ENCODE measurements around the gene MYOC.
"Not testable (repeated sequence)": the region's sequence is repeated elsewhere in the genome, so short reads cannot be mapped to it uniquely, and the experiment has no call there.

MYOC gene

GRCh38 chr1:171661076-171661650 lies 8.7 kb upstream of the MYOC start:
- TF ChIP-seq, protein P1, sequence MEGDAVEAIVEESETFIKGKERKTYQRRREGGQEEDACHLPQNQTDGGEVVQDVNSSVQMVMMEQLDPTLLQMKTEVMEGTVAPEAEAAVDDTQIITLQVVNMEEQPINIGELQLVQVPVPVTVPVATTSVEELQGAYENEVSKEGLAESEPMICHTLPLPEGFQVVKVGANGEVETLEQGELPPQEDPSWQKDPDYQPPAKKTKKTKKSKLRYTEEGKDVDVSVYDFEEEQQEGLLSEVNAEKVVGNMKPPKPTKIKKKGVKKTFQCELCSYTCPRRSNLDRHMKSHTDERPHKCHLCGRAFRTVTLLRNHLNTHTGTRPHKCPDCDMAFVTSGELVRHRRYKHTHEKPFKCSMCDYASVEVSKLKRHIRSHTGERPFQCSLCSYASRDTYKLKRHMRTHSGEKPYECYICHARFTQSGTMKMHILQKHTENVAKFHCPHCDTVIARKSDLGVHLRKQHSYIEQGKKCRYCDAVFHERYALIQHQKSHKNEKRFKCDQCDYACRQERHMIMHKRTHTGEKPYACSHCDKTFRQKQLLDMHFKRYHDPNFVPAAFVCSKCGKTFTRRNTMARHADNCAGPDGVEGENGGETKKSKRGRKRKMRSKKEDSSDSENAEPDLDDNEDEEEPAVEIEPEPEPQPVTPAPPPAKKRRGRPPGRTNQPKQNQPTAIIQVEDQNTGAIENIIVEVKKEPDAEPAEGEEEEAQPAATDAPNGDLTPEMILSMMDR (IDR thresholded peaks at IDR 0.05): no peak
- Histone ChIP-seq H3K27ac (no peak overlapping the region), H3K4me3 (no peak overlapping the region)
- DNase-seq (ENCODE audit: low spot score): no peak

- peak overlapping the region; percentile 83 to 89 for H3K27ac ChIP-seq
- H3K4me3 ChIP-seq; DNase-seq (ENCODE audit: low spot score): not testable (repeated sequence)
Observed at GRCh38 chr1:171656206-171656605, 3.7 kb upstream of the MYOC start.

DNA sequence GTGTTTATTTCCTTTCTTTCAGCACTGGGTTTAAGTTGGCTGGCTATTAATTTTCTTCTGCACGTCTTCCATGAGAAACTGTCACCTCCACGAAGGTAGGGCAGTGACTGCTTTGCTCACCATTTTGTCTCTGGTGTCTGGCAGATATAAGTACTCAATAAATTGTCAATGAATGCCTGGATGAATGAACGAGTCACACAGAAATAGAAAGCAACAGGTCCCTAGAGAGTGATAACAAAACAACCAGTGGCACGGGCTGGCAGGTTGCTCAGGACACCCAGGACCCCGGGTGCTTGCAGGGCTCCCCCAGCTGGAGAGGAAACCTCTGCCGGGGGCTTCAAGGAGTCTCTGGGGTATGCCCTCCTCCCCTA lies 3.2 kb upstream of the MYOC start:
- Histone ChIP-seq H3K27ac (peak overlapping the region; percentile 83 to 89), H3K4me3 (peak overlapping the region; percentile 31)
- TF ChIP-seq, protein P1 (IDR thresholded peaks at IDR 0.05): no peak
- no peak for DNase-seq (ENCODE audit: low spot score)

DNA sequence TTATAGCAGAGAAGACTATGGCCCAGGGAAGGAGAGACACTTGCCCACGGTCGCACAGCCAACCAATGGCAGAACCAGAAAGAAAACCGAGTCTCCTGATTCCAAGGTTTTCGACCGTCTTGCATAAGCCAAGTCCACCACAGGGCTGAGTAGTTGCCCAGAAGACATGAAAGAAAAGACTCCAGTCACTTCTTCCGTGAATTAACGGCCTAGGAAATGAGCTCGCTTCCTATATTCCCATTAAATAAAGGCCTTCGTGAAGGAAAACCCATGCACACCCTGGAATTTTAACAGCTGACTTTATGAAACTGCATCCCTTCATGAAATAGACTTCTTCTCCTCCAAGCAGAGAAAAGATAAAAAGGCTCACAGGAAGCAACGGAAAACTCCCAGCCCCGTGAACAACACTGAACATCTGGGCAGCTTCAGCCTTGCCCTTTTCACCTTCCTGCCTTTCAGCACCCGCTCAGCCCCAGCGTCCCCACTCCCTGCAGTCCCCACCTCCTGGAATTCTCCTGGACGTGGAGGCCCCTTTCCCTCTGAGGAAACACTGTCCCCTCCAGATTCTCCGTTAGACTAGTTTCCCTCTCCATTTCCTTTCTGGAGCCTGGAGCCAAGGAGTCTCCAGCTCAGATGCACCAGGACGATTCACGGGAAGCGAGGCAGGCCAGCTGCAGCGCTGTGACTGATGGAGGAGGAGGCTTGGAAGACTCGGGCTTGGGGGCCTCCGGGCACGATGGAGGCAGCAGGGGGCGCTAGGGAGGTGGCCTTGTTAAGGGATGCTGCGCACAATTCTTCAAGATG lies 2.7 kb upstream of the MYOC start:
- Histone ChIP-seq H3K4me3 (peak overlapping the region; percentile 31), H3K27ac (peak overlapping the region; percentile 83 to 89)
- TF ChIP-seq, protein P1 (IDR thresholded peaks at IDR 0.05): no peak
- DNase-seq (ENCODE audit: low spot score): peak; percentile 80

- no peak for DNase-seq (ENCODE audit: low spot score)
- Histone ChIP-seq H3K4me3 (peak overlapping the region; percentile 19), H3K27ac (peak overlapping the region; percentile 83 to 89)
- TF ChIP-seq, protein P1 (IDR thresholded peaks at IDR 0.05): no peak
Observed at GRCh38 chr1:171654201-171654941, 1.9 kb upstream of the MYOC start.

DNA sequence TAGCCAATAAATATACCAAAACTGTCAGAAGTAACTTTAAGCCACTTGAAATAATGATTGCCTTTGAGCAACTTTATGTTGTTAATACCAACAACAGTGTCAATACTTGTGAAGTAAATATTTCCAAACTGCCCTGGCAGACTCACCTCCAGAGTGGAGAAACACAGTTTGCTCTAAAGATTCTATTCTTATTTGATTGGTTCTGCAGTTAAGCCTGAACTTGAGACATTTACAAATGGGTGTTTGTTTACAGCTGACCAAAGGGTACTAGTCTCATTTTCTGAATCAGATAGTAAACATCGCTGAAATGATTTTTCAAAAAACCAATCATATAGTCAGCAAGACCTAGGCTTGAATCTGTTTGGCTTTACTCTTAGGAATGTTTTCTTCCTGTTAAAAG lies 1.3 kb upstream of the MYOC start:
- peak overlapping the region; percentile 83 to 89 for H3K27ac ChIP-seq
- DNase-seq (ENCODE audit: low spot score): no peak

DNA sequence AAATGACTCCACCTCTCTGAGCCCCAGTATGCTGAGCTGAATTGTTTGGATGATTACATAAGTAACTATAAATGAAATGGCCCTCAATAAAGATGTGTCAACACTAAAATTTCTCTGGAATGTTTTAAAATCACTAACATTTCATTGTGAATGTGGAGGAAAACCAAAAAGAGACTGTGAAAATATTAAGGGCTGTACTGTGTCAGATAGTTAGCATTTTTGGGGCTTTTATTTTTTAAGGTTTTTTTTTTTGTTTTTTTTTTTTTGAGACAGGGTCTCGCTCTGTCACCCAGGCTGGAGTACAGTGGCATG lies 6.3 kb downstream of the MYOC start:
- no peak for DNase-seq (ENCODE audit: low spot score)
- Histone ChIP-seq H3K27ac (peak overlapping the region; percentile 73 to 84), H3K4me3 (no peak overlapping the region)
- TF ChIP-seq, protein P1 (IDR thresholded peaks at IDR 0.05): no peak

More for the DNA sequence above, 1.3 kb upstream of the MYOC start:
- TF ChIP-seq, protein P1 (IDR thresholded peaks at IDR 0.05): no peak
- no peak overlapping the region for H3K4me3 ChIP-seq
